AG08396 (cell line): ENCODE measurements around the gene CHPF.

Experiments used
- DNase-seq: peaks from one replicate; pipeline ENCODE4 v3.0.0; 2012; ENCODE audit warnings: low spot score, mixed read lengths

CHPF gene, protein sequence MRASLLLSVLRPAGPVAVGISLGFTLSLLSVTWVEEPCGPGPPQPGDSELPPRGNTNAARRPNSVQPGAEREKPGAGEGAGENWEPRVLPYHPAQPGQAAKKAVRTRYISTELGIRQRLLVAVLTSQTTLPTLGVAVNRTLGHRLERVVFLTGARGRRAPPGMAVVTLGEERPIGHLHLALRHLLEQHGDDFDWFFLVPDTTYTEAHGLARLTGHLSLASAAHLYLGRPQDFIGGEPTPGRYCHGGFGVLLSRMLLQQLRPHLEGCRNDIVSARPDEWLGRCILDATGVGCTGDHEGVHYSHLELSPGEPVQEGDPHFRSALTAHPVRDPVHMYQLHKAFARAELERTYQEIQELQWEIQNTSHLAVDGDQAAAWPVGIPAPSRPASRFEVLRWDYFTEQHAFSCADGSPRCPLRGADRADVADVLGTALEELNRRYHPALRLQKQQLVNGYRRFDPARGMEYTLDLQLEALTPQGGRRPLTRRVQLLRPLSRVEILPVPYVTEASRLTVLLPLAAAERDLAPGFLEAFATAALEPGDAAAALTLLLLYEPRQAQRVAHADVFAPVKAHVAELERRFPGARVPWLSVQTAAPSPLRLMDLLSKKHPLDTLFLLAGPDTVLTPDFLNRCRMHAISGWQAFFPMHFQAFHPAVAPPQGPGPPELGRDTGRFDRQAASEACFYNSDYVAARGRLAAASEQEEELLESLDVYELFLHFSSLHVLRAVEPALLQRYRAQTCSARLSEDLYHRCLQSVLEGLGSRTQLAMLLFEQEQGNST

DNA sequence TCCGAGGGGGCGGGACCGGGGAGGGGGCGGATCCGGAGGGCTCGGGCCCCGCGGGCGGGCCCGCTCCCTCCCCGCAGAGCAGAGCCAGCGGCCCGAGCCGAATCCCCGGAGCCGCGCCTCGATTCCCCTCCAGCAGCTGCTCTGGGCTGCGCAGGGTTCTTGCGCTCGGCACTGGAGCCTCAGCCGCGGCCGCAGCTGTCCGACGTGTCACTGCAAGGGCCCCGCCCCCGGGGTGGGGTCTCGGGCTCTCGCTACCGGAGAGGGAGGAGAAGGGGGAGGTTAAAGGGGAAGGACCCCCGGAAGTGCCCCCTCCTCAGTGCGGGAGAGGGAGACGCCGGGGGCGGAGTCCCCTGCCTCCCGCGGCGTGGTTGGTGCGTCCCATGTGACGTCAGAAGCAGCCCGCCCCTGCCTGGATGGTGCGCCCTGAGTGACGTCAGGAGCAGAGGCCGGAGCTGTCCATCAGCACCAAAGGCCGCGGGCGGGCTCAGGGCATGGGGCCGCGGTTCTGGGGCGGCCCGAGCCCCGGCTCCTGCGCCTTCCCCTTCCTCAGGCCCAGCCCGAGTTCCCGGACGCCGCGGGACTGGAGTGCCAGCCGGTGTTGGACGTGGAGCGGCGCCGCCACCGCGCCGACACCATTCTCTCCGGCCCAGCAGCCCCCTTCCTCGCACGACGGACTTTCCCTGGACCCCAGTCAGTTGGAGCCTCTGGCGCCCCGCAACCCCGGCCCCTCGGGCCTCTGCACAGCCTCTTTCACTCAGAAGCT, at the start of gene CHPF, which contains the start of gene TMEM198:
Gene CHPF (minus strand): TSS at position 214 of the 763 bp plus-strand sequence. CDS start 271 bp downstream, outside the sequence.
Gene TMEM198 (plus strand): TSS at position 433 of the 763 bp plus-strand sequence. CDS start 700 bp downstream, outside the sequence.
- DNase-seq = peak; percentile 99

DNA sequence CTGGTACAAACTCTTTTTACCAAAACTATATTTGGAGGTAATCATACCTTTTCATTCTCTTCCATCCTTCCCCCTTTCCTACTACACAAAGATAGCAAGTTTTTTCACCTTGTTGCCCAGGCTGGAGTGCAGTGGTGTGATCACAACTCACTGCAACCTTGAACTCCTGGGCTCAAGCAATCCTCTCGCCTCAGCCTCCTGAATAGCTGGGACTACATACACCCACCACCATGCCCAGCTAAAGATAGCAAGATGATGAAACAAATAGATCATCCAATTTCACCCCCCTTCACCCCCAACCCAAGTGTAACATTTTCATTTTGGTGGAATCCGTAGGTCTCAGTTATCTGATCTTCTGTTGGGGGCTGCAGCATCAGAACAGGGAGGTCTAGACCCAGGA, 49.5 kb upstream of the CHPF start:
- DNase-seq = no peak

- no peak for DNase-seq
These were observed 49.1 kb upstream of the CHPF start for GRCh38 chr2:219592736-219593135.

DNA sequence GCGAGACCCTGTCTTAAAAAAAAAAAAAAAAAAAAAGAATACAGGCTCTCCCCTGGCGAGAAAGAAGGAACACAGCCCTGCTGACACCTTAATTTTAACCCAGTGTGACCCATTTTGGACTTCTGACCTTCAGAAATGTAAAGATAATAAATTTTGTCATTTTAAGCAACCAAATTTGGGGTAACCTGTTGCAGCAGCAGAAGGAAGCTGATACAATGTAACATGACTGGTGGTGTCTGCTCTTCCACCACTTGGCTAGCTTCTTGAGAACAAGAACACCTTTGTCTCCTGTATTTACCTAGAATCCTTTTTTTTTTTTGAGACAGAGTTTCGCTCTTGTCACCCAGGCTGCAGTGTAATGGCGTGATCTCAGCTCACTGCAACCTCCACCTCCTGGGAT, 47.5 kb upstream of the CHPF start:
- DNase-seq = no peak

- no peak for DNase-seq
These were observed 37.7 kb upstream of the CHPF start for GRCh38 chr2:219581346-219581745.

- no peak for DNase-seq
These were observed 35.4 kb upstream of the CHPF start for GRCh38 chr2:219578811-219579613.

- DNase-seq = no peak
These were observed 33.1 kb upstream of the CHPF start for GRCh38 chr2:219576505-219577388.

GRCh38 chr2:219575566-219576504, 32.2 kb upstream of the CHPF start:
- DNase-seq = no peak

- DNase-seq = peak; percentile 3
These were observed 31.1 kb upstream of the CHPF start for GRCh38 chr2:219574484-219575311.

GRCh38 chr2:219573166-219573565, 29.6 kb upstream of the CHPF start:
- no peak for DNase-seq

- peak; percentile 4 for DNase-seq
These were observed 28.8 kb upstream of the CHPF start, which contains the start of gene INHA for GRCh38 chr2:219572237-219573001. INHA (plus strand) TSS chr2:219572310; CDS start chr2:219572375, 65 bp downstream.

DNA sequence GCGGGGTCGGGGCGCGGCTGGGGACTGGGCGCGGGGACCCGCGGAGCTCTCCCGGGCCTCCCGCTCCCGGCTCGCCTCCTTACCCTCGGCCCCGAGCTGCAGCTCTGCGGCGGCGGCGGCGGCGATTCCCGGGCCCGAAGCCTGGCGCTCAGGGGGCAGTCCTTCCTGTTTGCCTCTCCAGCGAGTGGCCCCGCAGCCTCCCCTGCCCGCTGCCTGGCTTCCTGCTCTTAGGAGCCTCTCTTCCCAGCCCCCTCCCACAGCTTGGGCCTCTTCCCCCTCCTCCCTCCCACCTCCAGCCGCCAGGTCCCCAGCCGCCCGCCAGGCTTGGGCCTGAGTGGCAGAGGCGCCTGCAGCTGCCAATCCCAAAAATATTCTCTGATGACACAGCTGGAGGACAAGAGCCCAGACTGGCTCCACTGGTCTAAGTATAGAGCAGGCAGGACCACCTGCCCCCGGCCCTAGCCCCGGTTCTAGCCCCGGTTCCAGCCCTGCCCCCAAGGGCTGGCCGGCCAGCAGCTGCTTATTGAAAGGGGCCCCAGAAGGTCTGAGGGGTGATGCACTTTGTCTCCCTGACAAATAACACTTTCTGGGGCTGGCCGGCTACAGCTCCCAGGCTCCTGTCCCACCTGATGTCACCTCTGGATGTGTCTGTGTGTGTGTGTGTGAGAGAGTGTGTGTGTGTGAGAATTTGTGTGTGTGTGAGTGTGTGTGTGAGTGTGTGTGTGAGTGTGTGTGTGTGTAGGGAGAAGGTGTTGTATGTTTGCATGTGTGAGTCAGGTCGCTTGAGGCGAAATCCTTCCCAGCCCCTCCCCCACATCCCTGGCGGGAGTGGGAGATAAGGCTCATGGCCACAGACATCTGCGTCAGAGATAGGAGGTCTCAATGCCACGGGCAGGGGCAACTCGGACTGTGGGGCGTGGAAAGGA, 28.0 kb upstream of the CHPF start, which contains the start of gene OBSL1:
Gene OBSL1 (minus strand): TSS at position 229 of the 926 bp plus-strand sequence. CDS start 307 bp downstream, outside the sequence.
- peak; percentile 78 for DNase-seq

- DNase-seq = peak; percentile 66
These were observed 27.3 kb upstream of the CHPF start for GRCh38 chr2:219570924-219571310.

- DNase-seq = peak; percentile 84
These were observed 26.8 kb upstream of the CHPF start for GRCh38 chr2:219570194-219570923.

DNA sequence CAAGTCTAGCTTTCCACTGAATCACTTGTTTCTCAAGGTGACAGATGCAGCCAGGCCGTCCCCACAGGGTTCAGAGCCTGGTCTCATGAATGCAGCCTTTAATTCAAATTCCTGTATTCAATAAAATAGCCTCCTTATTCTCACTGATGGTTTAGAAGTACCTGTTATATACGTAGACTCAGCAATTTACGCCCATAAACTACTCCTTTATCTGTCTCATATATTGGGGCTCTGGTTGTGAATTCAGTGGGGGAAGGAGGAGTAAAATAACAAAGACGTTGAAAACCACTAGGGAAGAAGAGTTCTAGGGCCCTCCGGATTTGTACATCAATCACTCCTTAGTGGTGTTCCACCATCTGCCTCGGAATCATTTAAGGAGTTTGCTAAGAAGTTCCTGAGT, 26.0 kb upstream of the CHPF start:
- peak; percentile 3 for DNase-seq
